Loucy (cell line): Measurements from ENCODE around the gene GFRA1.

Source experiments
- H2AFZ ChIP-seq: fragments of 200-600 bp; sonication (generic); 2 replicates; pipeline ENCODE4 v1.6.0; 2016; ENCODE audit warnings: antibody characterized with exemption, mild to moderate bottlenecking, low read length, moderate library complexity
- H3F3A ChIP-seq: fragments of 200-600 bp; 2 replicates; pipeline ENCODE4 v1.6.0; 2016; ENCODE audit warnings: antibody characterized with exemption, low read depth, mild to moderate bottlenecking
- H3K27me3 ChIP-seq: fragments of 200-600 bp; sonication (generic); 2 replicates; pipeline ENCODE4 v1.6.1; 2014; ENCODE audit warnings: low read length, mild to moderate bottlenecking; ENCODE audit not compliant: insufficient read depth, poor library complexity, severe bottlenecking
- H3K36me3 ChIP-seq: fragments of 200-600 bp; sonication (generic); 2 replicates; pipeline ENCODE4 v1.6.1; 2016; ENCODE audit warnings: low read length; ENCODE audit not compliant: insufficient read depth
- H3K4me1 ChIP-seq: fragments of 200-600 bp; sonication (generic); 2 replicates; pipeline ENCODE4 v1.5.1; 2014; ENCODE audit warnings: low read length, mild to moderate bottlenecking; ENCODE audit not compliant: insufficient read depth, poor library complexity, severe bottlenecking
- H3K4me2 ChIP-seq: fragments of 200-600 bp; sonication (generic); 2 replicates; pipeline ENCODE4 v1.6.0; 2014; ENCODE audit warnings: antibody characterized with exemption, low read length, low read depth, mild to moderate bottlenecking; ENCODE audit not compliant: poor library complexity, severe bottlenecking
- H3K4me3 ChIP-seq: fragments of 200-600 bp; sonication (generic); 2 replicates; pipeline ENCODE4 v1.5.1; 2014; ENCODE audit warnings: low read length, mild to moderate bottlenecking, mixed read lengths; ENCODE audit not compliant: poor library complexity, severe bottlenecking
- H3K79me2 ChIP-seq: fragments of 200-600 bp; sonication (generic); 2 replicates; pipeline ENCODE4 v1.6.1; 2014; ENCODE audit warnings: low read length; ENCODE audit not compliant: insufficient read depth
- H3K9ac ChIP-seq: fragments of 200-600 bp; sonication (generic); 2 replicates; pipeline ENCODE4 v1.6.0; 2014; ENCODE audit warnings: mild to moderate bottlenecking, low read depth, low read length, moderate library complexity; ENCODE audit not compliant: poor library complexity, severe bottlenecking
- H3K9me2 ChIP-seq: fragments of 200-600 bp; sonication (generic); replicated peaks from 2 replicates; pipeline ENCODE4 v1.6.1; 2016; ENCODE audit warnings: low read depth, low read length, mixed read lengths
- H3K9me3 ChIP-seq: fragments of 200-600 bp; sonication (generic); 2 replicates; pipeline ENCODE4 v1.6.1; 2014; ENCODE audit warnings: mild to moderate bottlenecking, antibody characterized with exemption, low read length, low read depth; ENCODE audit not compliant: insufficient read depth
- H4K20me1 ChIP-seq: fragments of 200-600 bp; sonication (generic); 2 replicates; pipeline ENCODE4 v1.6.0; 2014; ENCODE audit warnings: antibody characterized with exemption, low read length, mild to moderate bottlenecking; ENCODE audit not compliant: insufficient read depth, poor library complexity, severe bottlenecking
- CTCF ChIP-seq: fragments of 200-600 bp; sonication (generic); conservative IDR thresholded peaks from 2 replicates; pipeline ENCODE4 v1.5.1; 2014; ENCODE audit warnings: mild to moderate bottlenecking, antibody characterized with exemption, low read length
- EZH2phosphoT487 ChIP-seq: fragments of 200-600 bp; IDR thresholded peaks from 2 replicates; pipeline ENCODE4 v1.6.1; 2018; ENCODE audit warnings: antibody characterized with exemption, mild to moderate bottlenecking, moderate library complexity, borderline replicate concordance

GFRA1 gene

GRCh38 chr10:116253716-116254115 lies 19.3 kb downstream of the GFRA1 start:
- peaks cover 85% of the 10 kb centered on the region for H3K79me2 ChIP-seq
- H3K9ac ChIP-seq = no peak overlapping the region
- H3K27me3 ChIP-seq = no peaks in the 10 kb centered on the region
- H3F3A ChIP-seq = no peaks in the 10 kb centered on the region; the same call in 1 of the 2 replicates
- peaks cover 3% of the 10 kb centered on the region; the same call in 1 of the 2 replicates for H3K36me3 ChIP-seq
- H3K9me2 ChIP-seq = no peaks in the 10 kb centered on the region
- TF ChIP-seq EZH2phosphoT487 (no peak), CTCF (no peak)
- peaks cover 22% of the 10 kb centered on the region for H3K4me1 ChIP-seq
- no peak overlapping the region for H2AFZ ChIP-seq
- H3K4me2 ChIP-seq = no peak overlapping the region
- H3K4me3 ChIP-seq = no peak overlapping the region
- H3K9me3 ChIP-seq = no peaks in the 10 kb centered on the region
- H4K20me1 ChIP-seq = no peaks in the 10 kb centered on the region

- Histone ChIP-seq H3K27me3 (no peaks in the 10 kb centered on the region), H2AFZ (no peak overlapping the region), H3K9me2 (no peaks in the 10 kb centered on the region), H3K4me3 (no peak overlapping the region), H4K20me1 (no peaks in the 10 kb centered on the region), H3F3A (no peaks in the 10 kb centered on the region; the same call in 1 of the 2 replicates), H3K36me3 (peaks cover 6% of the 10 kb centered on the region; the same call in 1 of the 2 replicates), H3K4me2 (no peak overlapping the region), H3K9me3 (no peaks in the 10 kb centered on the region), H3K9ac (no peak overlapping the region), H3K4me1 (peaks cover 22% of the 10 kb centered on the region), H3K79me2 (peaks cover 73% of the 10 kb centered on the region)
- TF ChIP-seq CTCF = no peak
- no peak for TF ChIP-seq EZH2phosphoT487
These were observed 21.2 kb downstream of the GFRA1 start for GRCh38 chr10:116251602-116252395.

- H3F3A ChIP-seq = no peaks in the 10 kb centered on the region
- H3K9me2 ChIP-seq = no peaks in the 10 kb centered on the region
- H4K20me1 ChIP-seq = no peaks in the 10 kb centered on the region
- peaks cover 15% of the 10 kb centered on the region; the same call in 1 of the 2 replicates for H3K36me3 ChIP-seq
- H3K9ac ChIP-seq = no peak overlapping the region
- H3K4me2 ChIP-seq = no peak overlapping the region
- no peak overlapping the region for H3K4me3 ChIP-seq
- H3K4me1 ChIP-seq = no peaks in the 10 kb centered on the region
- no peak overlapping the region for H2AFZ ChIP-seq
- TF ChIP-seq CTCF (no peak), EZH2phosphoT487 (no peak)
- H3K79me2 ChIP-seq = peaks cover 65% of the 10 kb centered on the region; the same call in 1 of the 2 replicates
- H3K27me3 ChIP-seq = no peaks in the 10 kb centered on the region
- no peaks in the 10 kb centered on the region for H3K9me3 ChIP-seq
These were observed 25.3 kb downstream of the GFRA1 start for GRCh38 chr10:116247691-116248090.
